ENCODE results near the gene EXOC3L2. TPM values are rescaled to one million over a fixed set of nuclear protein-coding genes. Genes with fewer than 3 reads are reported as not detected.
A peak's percentile ranks its signal among the peaks of the same experiment; 100 is the strongest.

Gene EXOC3L2
- total and polyA plus RNA-seq, 2 of the 8 experiments (the other 6 are each of a cell fraction or from before 2014, with no cell fraction given) = 1.4 to 1.6 TPM

DNA sequence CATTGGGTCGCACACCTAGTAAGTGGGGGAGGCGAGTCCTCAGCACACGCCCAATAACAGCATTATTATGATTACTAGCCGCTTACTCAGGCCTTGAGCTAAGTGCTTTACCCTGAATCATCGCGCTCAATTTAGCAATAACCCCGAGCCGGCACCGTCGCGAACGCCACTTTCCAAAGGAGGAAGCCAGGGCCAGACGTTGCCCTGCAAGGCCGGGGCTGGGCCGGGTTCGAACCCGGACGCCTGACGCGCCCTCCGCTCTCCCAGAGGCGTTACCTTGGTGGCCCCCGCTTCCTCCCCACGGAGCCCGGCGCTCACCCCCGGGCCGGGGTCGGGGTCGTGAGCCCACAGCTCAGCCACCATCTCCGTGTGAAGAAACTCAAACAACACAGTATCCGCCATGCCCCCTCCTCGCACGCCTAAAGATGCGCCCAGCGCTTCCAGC, 67.4 kb downstream of the EXOC3L2 start, which contains the start of gene TRAPPC6A (continued):
- TF ChIP-seq EZH2 (IDR thresholded peaks at IDR 0.05; ENCODE audit: low read depth, low read length, severe bottlenecking) (no peak), EP300 (IDR thresholded peaks at IDR 0.05; ENCODE audit: borderline replicate concordance in 1 of 2, low read depth in 2 of 2, low read length in 2 of 2) (no peak), ASH2L (IDR thresholded peaks at IDR 0.05; ENCODE audit: low read length) (no peak), CBX5 (IDR thresholded peaks at IDR 0.05; ENCODE audit: low read depth, low read length) (no peak), PHF8 (conservative IDR thresholded peaks at IDR 0.05; ENCODE audit: low read depth, low read length) (peak; percentile 86), GABPA (IDR thresholded peaks at IDR 0.05; ENCODE audit: borderline replicate concordance, insufficient read depth, low read length) (no peak), JUND (IDR thresholded peaks at IDR 0.05; ENCODE audit: low read length) (no peak), CREB1 (IDR thresholded peaks at IDR 0.05) (no peak), CHD2 (IDR thresholded peaks at IDR 0.05; ENCODE audit: low read length) (no peak), POLR2AphosphoS5 (IDR thresholded peaks at IDR 0.05; ENCODE audit: low read depth, low read length) (peak; percentile 92), RNF2 (IDR thresholded peaks at IDR 0.05; ENCODE audit: borderline replicate concordance, low read depth, low read length, missing control alignments, poor library complexity, severe bottlenecking) (no peak), TEAD4 (IDR thresholded peaks at IDR 0.05; ENCODE audit: low read depth, low read length) (no peak), RAD21 (IDR thresholded peaks at IDR 0.05 in 1 of 2, conservative IDR thresholded peaks at IDR 0.05 in 1 of 2; ENCODE audit: low read depth in 2 of 2, low read length in 2 of 2) (no peak), HDAC2 (IDR thresholded peaks at IDR 0.05; ENCODE audit: borderline replicate concordance in 1 of 2, low read depth in 2 of 2, low read length in 2 of 2) (no peak; a peak in 1 of 4 replicates), HDAC6 (IDR thresholded peaks at IDR 0.05; ENCODE audit: low read depth, low read length) (no peak), TAF1 (IDR thresholded peaks at IDR 0.05; ENCODE audit: low read depth, low read length) (peak; percentile 87; the same call in 1 of the 2 replicates), KDM4A (IDR thresholded peaks at IDR 0.05; ENCODE audit: low read depth, low read length, severe bottlenecking) (peak; percentile 41), KDM5A (IDR thresholded peaks at IDR 0.05; ENCODE audit: low read length) (peak; percentile 71; the same call in 1 of the 2 replicates), SAP30 (IDR thresholded peaks at IDR 0.05; ENCODE audit: insufficient read depth, insufficient replicate concordance, low read length) (no peak), BRCA1 (IDR thresholded peaks at IDR 0.05; ENCODE audit: low read depth, low read length) (no peak), USF2 (IDR thresholded peaks at IDR 0.05; ENCODE audit: low read length) (no peak), NANOG (IDR thresholded peaks at IDR 0.05; ENCODE audit: insufficient read depth, low read depth, low read length, poor library complexity, severe bottlenecking) (no peak)

All from H1 (cell line).